Cardiac septum (tissue), 1 donor: Measurements from ENCODE around the gene ASPHD1. TPM values are rescaled to one million over a fixed set of nuclear protein-coding genes. Genes with fewer than 3 reads are reported as not detected.
"Not testable (repeated sequence)": the region's sequence is repeated elsewhere in the genome, so short reads cannot be mapped to it uniquely, and the experiment has no call there.

ENCODE experiments used
- DNase-seq: peaks from one replicate; pipeline ENCODE4 v3.0.0-alpha.2; 2020; ENCODE audit warnings: low spot score
- intact Hi-C: fragments of 100-400 bp; cut with DNase I; formaldehyde crosslinking; loops from one replicate; pipeline ENCODE4 v1.14.0; 2022
- total RNA-seq: library from RNA; stranded (reverse); fragmentation: NEBNext Ultra II Directional; extraction: Animal tissue kit (Norgen Biotek cat#: 25700); gene quantifications from one replicate; pipeline ENCODE4 v1.2.1, GENCODE V29; 2021
- donor health status: DM: no; HTN: no; CAD: no.

ASPHD1 gene
- total RNA-seq, 1 donor from 2014 or later: 0.38 TPM

DNA sequence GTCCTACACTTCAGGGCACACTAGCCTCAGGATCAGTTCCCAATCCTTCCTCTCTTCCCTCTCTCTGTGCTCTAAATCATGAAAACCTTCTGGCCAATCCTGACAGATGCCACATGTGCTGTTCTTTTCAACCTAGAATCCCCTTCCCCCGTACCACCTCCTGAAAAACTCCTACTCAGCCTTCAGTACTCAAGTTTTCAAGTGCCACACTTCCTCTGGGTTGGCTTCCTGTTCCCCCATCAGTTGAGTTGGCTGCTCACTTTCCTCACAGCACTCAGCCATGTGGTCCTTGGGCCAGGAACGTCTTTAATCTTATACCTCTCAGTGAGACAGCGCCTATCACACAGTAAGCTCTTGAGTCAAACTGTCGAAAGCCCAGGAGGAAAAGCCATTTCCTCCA lies 3.3 kb downstream of the ASPHD1 start:
- intact Hi-C loops: loop anchor here (10.0 kb wide), 1 partner anchor 69 kb away; no protein-coding TSS in a partner anchor
- DNase-seq: no peak

DNA sequence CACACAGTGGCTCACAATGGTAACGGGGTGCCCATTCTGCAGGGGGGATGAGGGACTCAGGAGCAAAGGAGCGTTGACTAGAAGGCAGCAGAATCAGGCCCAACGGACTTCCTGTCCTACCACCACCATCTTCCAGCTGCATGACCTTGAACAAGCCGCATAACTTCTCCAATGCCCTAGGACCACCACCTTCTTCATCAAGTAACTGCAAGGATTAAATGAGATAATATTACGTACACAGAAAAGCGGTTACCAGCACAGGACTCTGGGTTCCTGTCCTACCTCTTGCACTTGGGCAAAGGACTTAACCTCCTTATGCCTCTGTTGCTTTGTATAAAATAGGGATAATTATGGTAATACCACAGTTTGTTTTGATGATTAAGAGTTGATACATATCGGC lies 4.7 kb downstream of the ASPHD1 start:
- intact Hi-C loops: loop anchor here (10.0 kb wide), 1 partner anchor 70 kb away; no protein-coding TSS in a partner anchor
- no peak for DNase-seq

DNA sequence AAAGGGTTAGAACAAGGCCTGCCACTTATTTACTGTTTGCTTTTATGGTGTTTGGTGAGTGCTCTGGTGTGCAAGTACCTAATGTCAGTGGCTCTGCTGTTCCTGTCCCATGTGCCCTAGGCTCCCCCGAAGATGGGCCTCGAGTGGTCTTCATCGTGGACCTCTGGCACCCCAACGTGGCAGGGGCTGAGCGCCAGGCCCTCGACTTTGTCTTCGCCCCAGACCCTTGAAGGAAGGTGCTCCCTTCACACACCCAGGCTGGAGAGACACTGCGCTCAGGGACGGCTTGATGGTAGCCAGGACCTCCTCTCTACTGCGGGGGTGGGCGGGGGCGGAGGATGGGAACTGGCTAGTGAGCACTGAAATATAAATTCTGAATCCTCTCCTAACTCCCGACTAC lies 5.4 kb downstream of the ASPHD1 start:
- DNase-seq: no peak
- intact Hi-C loops: loop anchor here (10.0 kb wide), 1 partner anchor 71 kb away; no protein-coding TSS in a partner anchor

DNA sequence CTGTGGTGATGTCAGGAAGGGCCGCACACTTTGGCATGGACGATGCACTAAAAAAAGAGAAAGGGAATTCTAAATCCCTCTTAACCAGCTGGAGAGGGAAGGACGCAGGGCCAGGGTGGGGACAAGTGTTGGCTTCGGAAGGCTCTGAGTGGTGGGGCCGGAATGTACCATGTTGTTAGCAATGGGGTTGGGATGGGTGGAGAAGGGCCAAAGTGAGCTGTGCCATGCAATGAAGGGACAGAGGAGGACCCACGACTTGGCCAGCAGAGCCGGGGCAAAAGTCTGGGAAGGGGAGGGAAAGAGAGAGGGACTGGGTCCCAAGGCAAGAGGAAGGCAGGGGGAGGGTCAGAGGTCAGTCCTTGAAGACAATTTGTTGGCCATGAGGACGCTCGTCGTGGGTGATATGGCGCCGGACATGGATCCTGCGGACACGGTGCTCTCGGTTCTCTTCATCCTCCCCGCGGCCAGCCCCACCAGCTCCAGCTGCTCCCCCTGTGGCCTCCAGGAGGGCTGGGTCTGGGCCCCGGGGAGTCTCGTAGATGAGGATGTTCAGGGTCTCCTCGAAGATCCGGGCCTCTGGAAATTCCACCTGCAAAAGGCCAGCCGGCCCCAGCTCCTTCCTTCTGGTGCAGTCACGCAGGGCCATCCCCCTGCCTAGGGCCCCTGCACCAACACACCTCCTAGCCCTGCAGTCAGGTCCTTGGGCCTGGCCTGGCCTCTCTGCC lies 6.4 kb downstream of the ASPHD1 start:
- intact Hi-C loops: loop anchor here (10.0 kb wide), 1 partner anchor 72 kb away; no protein-coding TSS in a partner anchor
- no peak for DNase-seq

DNA sequence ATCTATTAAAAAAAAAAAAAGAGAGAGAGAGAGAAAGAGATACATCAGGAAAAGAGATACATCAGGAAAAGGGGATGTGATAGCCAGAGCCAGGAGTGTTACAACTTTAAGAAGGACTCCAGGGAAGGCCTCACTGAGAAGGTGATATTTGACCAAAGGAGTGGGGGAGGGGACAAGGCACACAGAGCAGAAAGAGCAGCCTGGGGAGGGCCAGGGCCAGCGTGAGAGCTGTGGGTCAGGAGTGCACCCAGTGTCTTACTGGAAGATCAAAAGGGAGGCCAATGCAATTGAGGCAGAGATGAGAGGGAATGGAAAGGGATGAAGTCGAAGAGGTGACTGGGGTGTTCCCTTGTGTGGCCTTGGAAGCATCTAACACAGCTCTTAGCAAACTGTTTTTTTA lies 7.7 kb downstream of the ASPHD1 start:
- no peak for DNase-seq
- intact Hi-C loops: loop anchor here (10.0 kb wide), 1 partner anchor 73 kb away; no protein-coding TSS in a partner anchor

DNA sequence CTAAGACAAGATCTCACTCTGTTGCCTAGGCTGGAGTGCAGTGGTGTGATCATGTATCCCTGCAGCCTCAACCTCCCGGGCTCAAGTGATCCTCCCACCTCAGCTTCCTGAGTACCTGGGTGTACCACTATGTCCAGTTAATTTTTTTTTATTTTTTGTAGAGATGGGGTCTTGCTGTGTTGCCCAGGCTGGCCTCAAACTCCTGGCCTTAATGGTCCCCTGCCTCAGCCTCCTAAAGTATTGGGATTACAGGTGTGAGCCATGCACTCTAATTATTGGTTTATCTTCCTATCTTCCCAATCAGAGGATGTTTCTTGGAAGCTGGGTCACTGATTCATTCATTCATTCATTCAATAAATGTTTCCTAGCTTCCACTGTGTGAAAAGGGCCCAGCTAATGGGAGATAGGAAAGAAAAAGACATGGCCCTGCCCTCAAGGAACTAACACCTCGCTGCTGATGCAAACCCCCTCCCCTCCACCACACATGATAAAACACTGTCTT lies 8.5 kb downstream of the ASPHD1 start:
- intact Hi-C loops: loop anchor here (10.0 kb wide), 1 partner anchor 74 kb away; no protein-coding TSS in a partner anchor

DNA sequence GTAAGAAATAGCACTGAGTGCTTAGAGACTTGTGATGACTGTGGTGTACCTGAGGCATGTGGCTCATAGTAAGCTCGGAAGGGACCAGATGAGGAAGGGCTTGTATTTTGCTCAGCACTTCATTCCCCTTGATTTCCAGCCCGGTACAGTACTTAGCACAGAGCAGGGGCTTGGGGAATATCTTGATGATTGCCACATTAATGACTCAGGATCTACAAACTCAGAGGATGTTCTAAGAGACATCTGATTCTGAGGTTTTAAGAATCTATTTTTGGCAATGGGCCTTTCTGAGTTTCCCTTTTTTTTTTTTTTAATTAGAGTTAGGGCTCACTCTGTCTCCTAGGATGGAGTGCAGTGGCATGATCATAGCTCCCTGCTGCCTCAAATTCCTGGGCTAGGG lies 9.1 kb downstream of the ASPHD1 start:
- intact Hi-C loops: loop anchor here (10.0 kb wide), 1 partner anchor 75 kb away; no protein-coding TSS in a partner anchor
- DNase-seq: peak; percentile 20

More for the DNA sequence above, 8.5 kb downstream of the ASPHD1 start:
- no peak for DNase-seq

DNA sequence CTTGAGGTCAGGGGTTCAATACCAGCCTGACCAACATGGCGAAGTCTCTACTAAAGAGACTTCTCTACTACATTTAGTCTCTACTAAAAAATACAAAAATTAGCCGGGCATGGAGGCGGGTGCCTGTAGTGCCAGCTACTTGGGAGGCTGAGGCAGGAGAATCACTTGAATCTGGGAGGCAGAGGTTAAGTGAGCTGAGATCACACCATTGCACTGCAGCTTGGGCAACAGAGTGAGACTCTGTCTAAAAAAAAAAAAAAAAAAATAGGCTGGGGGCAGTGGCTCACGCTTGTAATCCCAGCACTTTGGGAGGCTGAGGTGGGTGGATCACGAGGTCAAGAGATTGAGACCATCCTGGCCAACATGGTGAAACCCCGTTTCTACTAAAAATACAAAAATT lies 9.6 kb downstream of the ASPHD1 start:
- DNase-seq: not testable (repeated sequence)
- intact Hi-C loops: loop anchor here (10.0 kb wide), 1 partner anchor 75 kb away; no protein-coding TSS in a partner anchor

DNA sequence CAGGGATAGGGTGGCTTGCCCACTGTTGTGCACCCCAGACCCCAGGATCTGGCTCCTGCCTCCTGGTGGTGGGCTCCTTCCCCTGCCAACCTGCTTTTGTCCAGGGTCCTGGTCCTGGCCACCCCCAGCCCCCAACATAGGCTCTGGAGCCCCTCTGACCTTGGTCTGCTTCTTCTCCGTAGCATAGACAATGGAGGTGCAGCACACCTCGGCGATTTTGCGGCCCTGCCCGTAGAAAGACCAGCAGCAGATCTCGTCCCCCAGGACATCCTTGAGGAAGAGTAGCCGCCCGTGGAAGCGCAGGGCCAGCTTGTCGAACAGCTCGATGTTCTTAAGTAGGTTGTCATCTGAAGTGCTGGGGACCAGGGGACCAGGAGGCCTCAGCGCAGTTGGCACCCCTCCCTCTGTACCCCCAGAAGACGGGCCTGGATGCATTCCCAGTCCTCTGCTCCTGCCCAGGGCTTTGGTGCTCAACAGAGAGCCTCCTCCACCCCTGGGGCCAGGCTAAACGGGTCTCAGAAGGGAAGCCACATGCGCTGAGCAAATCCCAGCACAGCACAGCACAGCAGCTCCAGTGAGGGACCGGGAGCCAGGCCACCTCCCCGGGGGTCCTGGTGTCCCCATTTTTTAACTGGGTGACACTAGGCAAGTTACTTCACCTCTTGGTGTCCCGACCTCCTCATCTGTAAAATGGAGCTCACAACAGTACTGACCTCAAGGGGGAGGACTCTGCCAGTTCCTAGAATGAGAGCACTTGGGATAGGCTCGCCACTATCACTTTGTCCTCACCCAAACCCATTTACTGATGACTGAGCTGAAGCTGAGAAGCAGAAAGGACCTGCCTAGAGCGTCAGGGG lies 10.8 kb downstream of the ASPHD1 start:
- intact Hi-C loops: no loop called here
- peak; percentile 66 for DNase-seq

DNA sequence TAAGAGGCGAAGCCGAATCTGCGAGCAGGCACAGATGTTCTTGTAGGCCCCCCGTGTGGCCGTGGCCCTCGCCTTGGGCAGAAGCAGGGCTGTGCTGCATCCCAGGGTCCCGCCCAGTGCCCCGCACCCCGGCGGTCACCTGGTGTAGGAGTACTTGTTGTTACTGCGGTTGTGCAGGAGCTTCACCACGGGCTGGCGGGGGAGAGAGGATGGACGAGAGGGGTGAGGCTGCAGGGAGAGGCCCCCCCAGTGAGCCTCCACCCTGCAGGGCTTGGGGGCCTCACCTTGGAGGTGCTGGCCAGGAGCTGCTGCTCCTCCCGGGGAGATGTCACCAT lies 11.4 kb downstream of the ASPHD1 start:
- no peak for DNase-seq
- intact Hi-C loops: no loop called here

DNA sequence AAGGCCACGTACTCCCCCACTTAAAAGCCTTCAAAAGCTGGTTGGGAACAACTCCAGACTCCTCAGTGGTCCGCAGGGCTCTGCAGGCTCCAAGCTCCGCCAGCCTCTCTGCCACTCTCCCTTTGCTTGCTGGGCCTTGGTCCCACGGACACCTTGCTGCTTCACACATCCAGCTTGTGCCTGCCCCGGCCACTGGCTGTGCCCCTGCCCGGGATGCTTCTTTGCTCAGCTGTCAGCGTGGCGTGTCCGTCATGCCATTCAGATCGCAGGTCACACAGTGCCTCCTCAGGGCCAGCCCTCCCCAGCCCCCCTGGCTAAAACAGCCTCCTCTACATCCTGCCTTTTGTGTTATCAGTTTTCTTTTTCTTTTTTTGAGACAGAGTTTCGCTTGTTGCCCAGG lies 11.8 kb downstream of the ASPHD1 start:
- no peak for DNase-seq
- intact Hi-C loops: no loop called here

DNA sequence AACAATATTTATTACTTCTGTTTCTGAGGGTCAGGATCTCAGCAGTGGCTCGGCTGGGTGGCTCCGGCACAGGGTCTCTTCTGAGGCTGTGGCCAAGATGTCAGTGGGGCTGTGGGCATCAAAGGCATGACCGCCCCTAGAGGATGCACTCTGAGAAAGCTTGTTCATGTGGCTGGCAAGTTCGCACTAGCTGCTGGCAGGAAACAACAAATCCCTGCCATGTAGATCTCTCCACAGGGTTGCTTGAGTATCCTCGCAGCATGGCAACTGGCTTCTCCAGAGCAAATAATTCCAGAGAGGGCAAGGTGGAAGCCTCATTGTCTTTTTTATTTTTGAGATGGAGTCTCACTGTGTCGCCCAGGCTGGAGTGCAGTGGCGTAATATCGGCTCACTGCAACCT lies 13.2 kb downstream of the ASPHD1 start:
- DNase-seq: no peak
- intact Hi-C loops: no loop called here

DNA sequence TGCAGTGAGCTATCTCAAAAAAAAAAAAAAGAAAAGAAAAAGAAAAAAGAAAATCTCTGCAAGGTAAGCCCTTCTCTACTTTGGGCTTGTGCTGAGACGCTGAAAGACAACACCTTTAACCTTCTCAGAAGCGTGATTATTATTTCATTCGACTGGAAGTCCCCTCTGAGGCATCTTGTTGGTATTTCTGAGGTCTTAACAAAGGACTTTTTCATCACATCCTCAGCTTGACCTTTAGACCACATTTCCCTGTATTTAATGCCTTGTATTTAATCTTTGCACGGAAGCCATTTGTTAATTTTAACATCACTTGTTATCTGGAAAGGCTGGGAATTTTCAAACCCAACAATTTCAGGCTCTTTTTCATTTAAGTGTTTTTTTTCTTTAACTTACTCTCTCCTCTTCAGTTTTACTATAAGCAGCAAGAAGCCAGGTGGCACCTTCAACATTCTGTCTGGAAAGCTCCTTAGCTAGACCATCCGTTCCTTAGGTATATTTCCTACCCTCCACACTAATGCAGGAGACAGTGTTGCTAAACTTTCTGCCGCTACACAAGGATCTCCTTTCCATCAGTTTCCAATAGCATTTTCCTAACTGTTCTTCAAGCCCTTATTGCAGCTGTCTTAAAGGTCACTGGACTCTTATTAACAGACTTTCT lies 15.4 kb downstream of the ASPHD1 start:
- intact Hi-C loops: no loop called here
- no peak for DNase-seq

DNA sequence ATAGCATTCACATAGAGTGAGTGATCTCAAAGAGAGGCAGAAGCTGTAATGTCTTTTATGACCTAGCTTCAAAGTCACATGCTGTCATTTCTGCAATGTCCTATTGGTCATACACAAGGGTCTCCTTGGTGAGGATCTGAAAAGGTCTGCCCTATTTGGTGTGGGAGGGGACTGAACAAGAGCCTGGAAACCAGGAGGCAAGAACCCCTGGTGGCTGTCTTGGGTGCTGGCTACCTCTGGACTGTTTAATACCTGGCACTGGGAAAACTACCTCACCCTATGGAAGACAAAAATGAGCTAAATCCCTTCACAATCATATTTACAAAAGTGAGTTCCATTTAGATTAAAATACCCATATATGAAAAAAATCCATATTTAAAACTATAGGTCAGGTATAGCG lies 16.7 kb downstream of the ASPHD1 start:
- intact Hi-C loops: no loop called here
- no peak for DNase-seq

DNA sequence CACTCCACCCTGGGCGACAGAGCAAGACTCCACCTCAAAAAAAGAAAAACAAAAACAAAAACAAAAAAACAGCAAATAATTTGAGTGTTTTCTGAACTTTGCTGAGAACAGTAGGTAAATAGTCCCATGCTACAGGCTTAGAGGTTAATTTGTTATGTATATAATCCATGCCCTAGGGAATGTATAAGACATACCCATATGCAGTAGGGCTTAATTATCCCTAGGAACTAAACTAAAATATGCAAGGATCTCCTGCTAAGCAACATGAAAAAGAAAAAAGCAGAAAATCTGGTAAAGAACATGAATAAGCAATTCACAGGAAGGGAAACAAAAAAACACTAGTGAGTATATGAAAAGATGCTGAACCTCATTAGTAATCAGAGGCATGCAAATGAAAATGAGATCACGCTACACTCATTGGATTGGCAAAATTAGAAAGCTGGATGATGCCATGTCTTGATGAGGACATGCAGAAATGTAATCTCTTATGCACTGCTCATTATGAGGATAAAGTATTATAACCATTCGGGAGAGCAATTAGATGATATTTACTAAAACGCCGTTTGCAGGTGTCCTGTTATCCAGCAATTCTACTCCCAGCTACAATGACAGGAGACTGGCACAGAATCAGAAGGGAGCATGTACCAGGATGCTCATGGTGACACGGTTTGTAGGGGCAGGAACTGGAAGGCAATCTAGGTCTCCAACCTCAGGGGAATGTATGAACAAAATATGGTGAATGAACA lies 20.2 kb downstream of the ASPHD1 start:
- no peak for DNase-seq
- intact Hi-C loops: no loop called here

DNA sequence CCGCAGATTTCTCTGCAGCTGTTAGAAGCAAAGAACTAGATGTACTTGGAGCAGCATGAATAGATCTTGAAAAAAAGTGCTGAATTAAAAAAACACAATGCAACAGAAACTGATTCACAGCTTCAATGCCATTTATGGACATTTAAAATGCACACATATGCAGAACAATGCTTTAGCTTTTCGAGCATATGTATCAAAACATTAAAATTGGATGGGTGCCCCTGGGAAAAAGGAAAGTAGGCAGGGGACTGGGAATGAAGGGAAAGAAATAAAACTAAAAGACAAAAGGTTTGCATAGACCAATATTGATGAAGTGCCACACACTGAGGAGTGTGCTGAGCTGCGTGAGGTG lies 20.7 kb downstream of the ASPHD1 start:
- intact Hi-C loops: no loop called here

DNA sequence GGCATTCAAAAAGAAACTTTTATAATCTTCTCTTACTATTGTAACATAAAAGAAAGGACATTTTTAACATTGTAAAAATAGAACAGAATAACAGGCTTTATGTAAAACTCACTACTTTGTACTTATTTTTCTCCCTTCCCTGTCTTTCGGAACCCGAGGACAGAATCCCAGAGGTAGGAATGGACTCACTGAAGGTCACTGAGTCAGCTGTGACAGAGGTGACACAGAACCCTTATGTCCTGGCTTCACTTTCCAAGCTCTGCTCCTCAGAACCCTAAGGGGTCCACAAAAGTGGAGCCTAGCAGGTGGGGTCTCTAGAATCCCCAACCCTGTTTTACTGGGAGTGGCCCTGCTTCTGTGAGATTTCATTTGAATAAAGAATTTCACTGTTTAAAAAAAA lies 22.0 kb downstream of the ASPHD1 start:
- intact Hi-C loops: no loop called here
- no peak for DNase-seq

More for the DNA sequence above, 20.7 kb downstream of the ASPHD1 start:
- no peak for DNase-seq

DNA sequence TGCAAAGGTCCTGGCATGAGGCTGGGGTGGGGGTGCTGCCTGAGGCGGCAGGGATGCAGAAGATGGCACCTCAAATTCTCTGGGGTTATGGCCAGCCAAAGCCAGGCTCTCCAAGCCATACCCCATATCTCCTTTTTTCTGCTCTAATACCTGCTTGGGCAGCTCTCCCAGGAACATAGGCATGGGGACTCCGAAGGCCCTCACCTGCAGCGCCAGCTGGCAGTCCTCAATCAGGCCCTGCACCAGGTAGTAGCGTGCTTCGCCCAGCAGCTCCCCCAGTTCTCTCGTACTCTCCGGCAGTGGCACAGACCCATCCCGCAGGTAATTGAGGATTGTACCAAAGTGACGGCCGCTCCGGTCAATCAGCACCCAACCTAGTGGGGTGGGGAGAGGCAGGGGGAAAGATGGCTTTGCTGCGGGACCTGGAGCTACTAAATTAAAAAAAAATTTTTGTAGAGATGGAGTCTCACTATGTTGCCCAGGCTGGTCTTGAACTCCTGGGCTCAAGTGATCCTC lies 22.8 kb downstream of the ASPHD1 start:
- intact Hi-C loops: no loop called here
- no peak for DNase-seq
